SK-N-SH treated with all-trans-retinoic acid at 6 μM for 48 hours (cell line): ENCODE data around the gene EPHB6.

Source experiments
- ATAC-seq: fragments of 200-7000 bp; cut with Tn5 transposase; 3 replicates; pipeline ENCODE4 v1.9.1; 2020; ENCODE audit warnings: mild to moderate bottlenecking, moderate library complexity
- ARNTL ChIP-seq: fragments of 450-650 bp; formaldehyde crosslinking; IDR thresholded peaks from 2 replicates; pipeline ENCODE4 v1.5.0; 2020; ENCODE audit warnings: low read depth, mild to moderate bottlenecking, moderate library complexity, borderline replicate concordance
- CSDC2 ChIP-seq: fragments of 250-450 bp; sonication (Bioruptor Pico); IDR thresholded peaks from 2 replicates; pipeline ENCODE4 v1.5.0; 2020; ENCODE audit warnings: mild to moderate bottlenecking, moderate library complexity
- ESRRG ChIP-seq: fragments of 250-450 bp; sonication (Bioruptor Pico); IDR thresholded peaks from 2 replicates; pipeline ENCODE4 v1.6.1; 2021; ENCODE audit warnings: mild to moderate bottlenecking
- GLIS3 ChIP-seq: fragments of 250-450 bp; sonication (Bioruptor Pico); IDR thresholded peaks from 2 replicates; pipeline ENCODE4 v1.5.0; 2020; ENCODE audit warnings: mild to moderate bottlenecking, moderate library complexity
- ISL1 ChIP-seq: fragments of 250-450 bp; sonication (Bioruptor Pico); IDR thresholded peaks from 2 replicates; pipeline ENCODE4 v2.1.2; 2022; ENCODE audit warnings: mild to moderate bottlenecking, moderate library complexity
- OSR1 ChIP-seq: fragments of 250-450 bp; sonication (Bioruptor Pico); IDR thresholded peaks from 2 replicates; pipeline ENCODE4 v1.8.0; 2022; ENCODE audit warnings: moderate library complexity, mild to moderate bottlenecking, inconsistent platforms
- PPARA ChIP-seq: fragments of 250-450 bp; sonication (Bioruptor Pico); IDR thresholded peaks from 2 replicates; pipeline ENCODE4 v1.5.0; 2020; ENCODE audit warnings: mild to moderate bottlenecking, borderline replicate concordance
- SNAI2 ChIP-seq: fragments of 250-450 bp; sonication (Bioruptor Pico); IDR thresholded peaks from 2 replicates; pipeline ENCODE4 v1.5.0; 2020; ENCODE audit warnings: mild to moderate bottlenecking, moderate library complexity
- TCF4 ChIP-seq: fragments of 250-450 bp; sonication (Bioruptor Pico); IDR thresholded peaks from 2 replicates; pipeline ENCODE4 v1.8.0; 2021; ENCODE audit warnings: mild to moderate bottlenecking, moderate library complexity, borderline replicate concordance
- ZC3H10 ChIP-seq: fragments of 250-450 bp; sonication (Bioruptor Pico); IDR thresholded peaks from 2 replicates; pipeline ENCODE4 v1.5.1; 2021; ENCODE audit warnings: mild to moderate bottlenecking, moderate library complexity
- ZFP3 ChIP-seq: fragments of 250-450 bp; sonication (Bioruptor Pico); IDR thresholded peaks from 2 replicates; pipeline ENCODE4 v1.5.0; 2020; ENCODE audit warnings: mild to moderate bottlenecking, moderate library complexity
- ZFP30 ChIP-seq: fragments of 450-650 bp; formaldehyde crosslinking; IDR thresholded peaks from 2 replicates; pipeline ENCODE4 v1.5.0; 2022; ENCODE audit warnings: mild to moderate bottlenecking, moderate library complexity
- ZNF565 ChIP-seq: fragments of 450-650 bp; formaldehyde crosslinking; conservative IDR thresholded peaks from 2 replicates; pipeline ENCODE4 v1.5.0; 2020; ENCODE audit warnings: low read depth, mild to moderate bottlenecking, moderate library complexity
- ZNF8 ChIP-seq: fragments of 450-650 bp; formaldehyde crosslinking; IDR thresholded peaks from 2 replicates; pipeline ENCODE4 v1.5.0; 2020; ENCODE audit warnings: mild to moderate bottlenecking, moderate library complexity
- TF ChIP-seq, protein P1 (sequence below): fragments of 250-450 bp; sonication (Bioruptor Pico); IDR thresholded peaks from 2 replicates; pipeline ENCODE4 v1.8.0; 2020; ENCODE audit warnings: mild to moderate bottlenecking, moderate library complexity, borderline replicate concordance
- TF ChIP-seq, protein P2 (sequence below): fragments of 250-450 bp; sonication (Bioruptor Pico); IDR thresholded peaks from 2 replicates; pipeline ENCODE4 v1.5.1; 2021; ENCODE audit warnings: mild to moderate bottlenecking, moderate library complexity
- TF ChIP-seq, protein P3 (sequence below): fragments of 250-450 bp; sonication (Bioruptor Pico); IDR thresholded peaks from 2 replicates; pipeline ENCODE4 v1.5.0; 2020; ENCODE audit warnings: mild to moderate bottlenecking, moderate library complexity
- TF ChIP-seq, protein P4 (sequence below): fragments of 250-450 bp; sonication (Bioruptor Pico); IDR thresholded peaks from 2 replicates; pipeline ENCODE4 v1.8.0; 2021; ENCODE audit warnings: low read depth, mild to moderate bottlenecking, moderate library complexity, borderline replicate concordance

EPHB6 gene

DNA sequence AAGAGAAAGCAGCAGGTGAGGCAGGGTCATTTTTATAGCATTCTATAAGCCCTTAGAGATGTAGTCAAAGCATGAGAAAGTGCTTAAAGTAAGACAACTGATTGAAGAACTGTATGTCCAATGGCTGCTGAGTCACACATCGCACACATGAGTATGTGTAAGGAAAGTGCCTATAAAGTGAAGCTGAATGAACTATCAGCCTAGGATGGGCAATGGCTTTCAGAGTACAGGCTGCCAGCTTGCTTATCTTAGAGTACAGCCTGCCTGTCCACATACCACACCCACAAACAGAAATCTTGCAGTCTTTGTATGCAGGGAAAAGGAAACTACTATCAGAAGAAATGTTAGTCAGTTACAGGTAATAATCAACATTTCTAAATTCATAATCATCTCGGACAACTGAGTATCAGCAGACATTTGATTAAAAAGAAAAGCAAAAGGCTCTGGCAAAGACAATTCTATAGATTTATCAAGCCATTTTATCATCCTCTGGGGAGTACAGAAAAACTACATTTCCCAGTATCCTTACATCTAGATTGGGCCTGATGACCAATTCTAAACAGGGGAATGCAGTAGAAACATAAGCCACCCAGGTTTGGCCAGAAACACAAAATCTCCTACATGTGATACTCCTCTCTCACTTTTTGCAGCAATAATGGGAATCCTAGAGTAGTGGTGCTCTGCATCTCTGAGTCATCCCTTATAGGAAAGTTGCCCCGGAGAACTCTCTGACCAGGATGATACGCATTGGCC is 16.2 kb upstream of the EPHB6 start:
- no peak for TF ChIP-seq TCF4 (CRISPR knock-in tag)
- TF ChIP-seq PPARA: no peak
- TF ChIP-seq ZFP30 (CRISPR knock-in tag): no peak
- no peak for TF ChIP-seq CSDC2 (CRISPR knock-in tag)
- TF ChIP-seq, protein P1, sequence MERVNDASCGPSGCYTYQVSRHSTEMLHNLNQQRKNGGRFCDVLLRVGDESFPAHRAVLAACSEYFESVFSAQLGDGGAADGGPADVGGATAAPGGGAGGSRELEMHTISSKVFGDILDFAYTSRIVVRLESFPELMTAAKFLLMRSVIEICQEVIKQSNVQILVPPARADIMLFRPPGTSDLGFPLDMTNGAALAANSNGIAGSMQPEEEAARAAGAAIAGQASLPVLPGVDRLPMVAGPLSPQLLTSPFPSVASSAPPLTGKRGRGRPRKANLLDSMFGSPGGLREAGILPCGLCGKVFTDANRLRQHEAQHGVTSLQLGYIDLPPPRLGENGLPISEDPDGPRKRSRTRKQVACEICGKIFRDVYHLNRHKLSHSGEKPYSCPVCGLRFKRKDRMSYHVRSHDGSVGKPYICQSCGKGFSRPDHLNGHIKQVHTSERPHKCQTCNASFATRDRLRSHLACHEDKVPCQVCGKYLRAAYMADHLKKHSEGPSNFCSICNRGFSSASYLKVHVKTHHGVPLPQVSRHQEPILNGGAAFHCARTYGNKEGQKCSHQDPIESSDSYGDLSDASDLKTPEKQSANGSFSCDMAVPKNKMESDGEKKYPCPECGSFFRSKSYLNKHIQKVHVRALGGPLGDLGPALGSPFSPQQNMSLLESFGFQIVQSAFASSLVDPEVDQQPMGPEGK: no peak
- TF ChIP-seq ESRRG (CRISPR knock-in tag): no peak
- no peak for TF ChIP-seq OSR1
- TF ChIP-seq SNAI2 (CRISPR knock-in tag): no peak
- TF ChIP-seq ZNF565 (CRISPR knock-in tag): no peak
- TF ChIP-seq ZC3H10 (CRISPR knock-in tag): no peak
- TF ChIP-seq ARNTL (CRISPR knock-in tag): no peak
- no peak for TF ChIP-seq ZFP3 (CRISPR knock-in tag)
- TF ChIP-seq, protein P2, sequence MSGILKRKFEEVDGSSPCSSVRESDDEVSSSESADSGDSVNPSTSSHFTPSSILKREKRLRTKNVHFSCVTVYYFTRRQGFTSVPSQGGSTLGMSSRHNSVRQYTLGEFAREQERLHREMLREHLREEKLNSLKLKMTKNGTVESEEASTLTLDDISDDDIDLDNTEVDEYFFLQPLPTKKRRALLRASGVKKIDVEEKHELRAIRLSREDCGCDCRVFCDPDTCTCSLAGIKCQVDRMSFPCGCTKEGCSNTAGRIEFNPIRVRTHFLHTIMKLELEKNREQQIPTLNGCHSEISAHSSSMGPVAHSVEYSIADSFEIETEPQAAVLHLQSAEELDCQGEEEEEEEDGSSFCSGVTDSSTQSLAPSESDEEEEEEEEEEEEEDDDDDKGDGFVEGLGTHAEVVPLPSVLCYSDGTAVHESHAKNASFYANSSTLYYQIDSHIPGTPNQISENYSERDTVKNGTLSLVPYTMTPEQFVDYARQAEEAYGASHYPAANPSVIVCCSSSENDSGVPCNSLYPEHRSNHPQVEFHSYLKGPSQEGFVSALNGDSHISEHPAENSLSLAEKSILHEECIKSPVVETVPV (CRISPR knock-in tag): no peak
- TF ChIP-seq, protein P3, sequence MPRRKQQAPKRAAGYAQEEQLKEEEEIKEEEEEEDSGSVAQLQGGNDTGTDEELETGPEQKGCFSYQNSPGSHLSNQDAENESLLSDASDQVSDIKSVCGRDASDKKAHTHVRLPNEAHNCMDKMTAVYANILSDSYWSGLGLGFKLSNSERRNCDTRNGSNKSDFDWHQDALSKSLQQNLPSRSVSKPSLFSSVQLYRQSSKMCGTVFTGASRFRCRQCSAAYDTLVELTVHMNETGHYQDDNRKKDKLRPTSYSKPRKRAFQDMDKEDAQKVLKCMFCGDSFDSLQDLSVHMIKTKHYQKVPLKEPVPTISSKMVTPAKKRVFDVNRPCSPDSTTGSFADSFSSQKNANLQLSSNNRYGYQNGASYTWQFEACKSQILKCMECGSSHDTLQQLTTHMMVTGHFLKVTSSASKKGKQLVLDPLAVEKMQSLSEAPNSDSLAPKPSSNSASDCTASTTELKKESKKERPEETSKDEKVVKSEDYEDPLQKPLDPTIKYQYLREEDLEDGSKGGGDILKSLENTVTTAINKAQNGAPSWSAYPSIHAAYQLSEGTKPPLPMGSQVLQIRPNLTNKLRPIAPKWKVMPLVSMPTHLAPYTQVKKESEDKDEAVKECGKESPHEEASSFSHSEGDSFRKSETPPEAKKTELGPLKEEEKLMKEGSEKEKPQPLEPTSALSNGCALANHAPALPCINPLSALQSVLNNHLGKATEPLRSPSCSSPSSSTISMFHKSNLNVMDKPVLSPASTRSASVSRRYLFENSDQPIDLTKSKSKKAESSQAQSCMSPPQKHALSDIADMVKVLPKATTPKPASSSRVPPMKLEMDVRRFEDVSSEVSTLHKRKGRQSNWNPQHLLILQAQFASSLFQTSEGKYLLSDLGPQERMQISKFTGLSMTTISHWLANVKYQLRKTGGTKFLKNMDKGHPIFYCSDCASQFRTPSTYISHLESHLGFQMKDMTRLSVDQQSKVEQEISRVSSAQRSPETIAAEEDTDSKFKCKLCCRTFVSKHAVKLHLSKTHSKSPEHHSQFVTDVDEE (CRISPR knock-in tag): no peak
- TF ChIP-seq, protein P4, sequence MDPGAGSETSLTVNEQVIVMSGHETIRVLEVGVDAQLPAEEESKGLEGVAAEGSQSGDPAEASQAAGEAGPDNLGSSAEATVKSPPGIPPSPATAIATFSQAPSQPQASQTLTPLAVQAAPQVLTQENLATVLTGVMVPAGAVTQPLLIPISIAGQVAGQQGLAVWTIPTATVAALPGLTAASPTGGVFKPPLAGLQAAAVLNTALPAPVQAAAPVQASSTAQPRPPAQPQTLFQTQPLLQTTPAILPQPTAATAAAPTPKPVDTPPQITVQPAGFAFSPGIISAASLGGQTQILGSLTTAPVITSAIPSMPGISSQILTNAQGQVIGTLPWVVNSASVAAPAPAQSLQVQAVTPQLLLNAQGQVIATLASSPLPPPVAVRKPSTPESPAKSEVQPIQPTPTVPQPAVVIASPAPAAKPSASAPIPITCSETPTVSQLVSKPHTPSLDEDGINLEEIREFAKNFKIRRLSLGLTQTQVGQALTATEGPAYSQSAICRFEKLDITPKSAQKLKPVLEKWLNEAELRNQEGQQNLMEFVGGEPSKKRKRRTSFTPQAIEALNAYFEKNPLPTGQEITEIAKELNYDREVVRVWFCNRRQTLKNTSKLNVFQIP: no peak
- ATAC-seq: no peak

DNA sequence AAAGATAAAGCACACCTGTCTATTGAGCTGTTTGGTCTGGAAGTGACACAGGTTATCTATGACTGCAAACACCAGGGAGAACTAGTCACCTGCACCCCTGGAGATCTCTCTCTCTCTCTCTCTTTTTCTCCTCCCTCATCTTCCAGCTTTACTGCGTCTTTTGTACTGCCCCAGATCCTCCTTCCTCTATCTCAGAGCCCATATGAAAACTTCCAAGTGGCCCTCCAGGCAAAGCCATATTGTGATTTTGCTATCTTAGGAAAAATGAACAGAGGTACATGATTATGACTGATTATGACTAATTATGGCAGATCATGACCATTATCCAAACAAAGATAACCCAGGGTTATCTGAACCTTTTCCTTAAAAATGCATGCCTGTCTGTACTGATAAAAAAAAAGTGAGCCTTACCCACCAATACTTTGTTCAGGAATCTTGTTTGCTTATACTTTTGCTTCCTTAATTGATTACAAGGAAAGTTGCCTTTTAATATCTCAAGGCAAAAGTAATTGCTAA is 12.6 kb upstream of the EPHB6 start:
- no peak for TF ChIP-seq SNAI2 (CRISPR knock-in tag)
- no peak for TF ChIP-seq ZNF565 (CRISPR knock-in tag)
- no peak for TF ChIP-seq ZNF8 (CRISPR knock-in tag)
- no peak for TF ChIP-seq OSR1
- TF ChIP-seq, all 23 proteins: peak for 0
- ATAC-seq: no peak

DNA sequence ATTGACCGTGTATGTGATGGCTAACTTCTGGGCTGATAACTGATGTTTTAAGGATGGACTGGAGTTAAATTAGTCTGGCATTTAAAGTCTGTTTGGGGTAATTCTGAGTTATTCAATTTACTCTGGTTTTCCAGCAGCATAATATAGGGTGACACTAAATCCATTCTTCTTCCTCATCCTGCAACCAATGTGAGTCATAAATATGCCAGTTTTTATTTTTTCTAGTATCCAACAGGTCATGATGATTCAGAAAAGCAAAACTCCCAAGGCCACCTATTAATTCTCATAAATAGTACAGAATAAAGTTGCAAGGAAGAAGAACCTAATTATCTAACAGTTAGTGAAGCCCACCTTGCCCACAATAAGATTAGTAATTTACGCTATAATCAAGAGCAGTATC is 7.5 kb upstream of the EPHB6 start:
- ATAC-seq: no peak

More for the DNA sequence above, 7.5 kb upstream of the EPHB6 start:
- TF ChIP-seq, protein P1: no peak
- TF ChIP-seq OSR1 (no peak), ESRRG (CRISPR knock-in tag) (no peak), TCF4 (CRISPR knock-in tag) (no peak), GLIS3 (CRISPR knock-in tag) (no peak), ISL1 (CRISPR knock-in tag) (no peak)
